ENCODE measurements around the gene KIAA1549. TPM values are rescaled to one million over a fixed set of nuclear protein-coding genes. Genes with fewer than 3 reads are reported as not detected.

Gene KIAA1549
- total and polyA plus RNA-seq, 10 of the 15 experiments (the other 5 are each of a cell fraction or from before 2014, with no cell fraction given): 0.02 to 0.82 (median 0.22) TPM

- TF ChIP-seq, protein P1, sequence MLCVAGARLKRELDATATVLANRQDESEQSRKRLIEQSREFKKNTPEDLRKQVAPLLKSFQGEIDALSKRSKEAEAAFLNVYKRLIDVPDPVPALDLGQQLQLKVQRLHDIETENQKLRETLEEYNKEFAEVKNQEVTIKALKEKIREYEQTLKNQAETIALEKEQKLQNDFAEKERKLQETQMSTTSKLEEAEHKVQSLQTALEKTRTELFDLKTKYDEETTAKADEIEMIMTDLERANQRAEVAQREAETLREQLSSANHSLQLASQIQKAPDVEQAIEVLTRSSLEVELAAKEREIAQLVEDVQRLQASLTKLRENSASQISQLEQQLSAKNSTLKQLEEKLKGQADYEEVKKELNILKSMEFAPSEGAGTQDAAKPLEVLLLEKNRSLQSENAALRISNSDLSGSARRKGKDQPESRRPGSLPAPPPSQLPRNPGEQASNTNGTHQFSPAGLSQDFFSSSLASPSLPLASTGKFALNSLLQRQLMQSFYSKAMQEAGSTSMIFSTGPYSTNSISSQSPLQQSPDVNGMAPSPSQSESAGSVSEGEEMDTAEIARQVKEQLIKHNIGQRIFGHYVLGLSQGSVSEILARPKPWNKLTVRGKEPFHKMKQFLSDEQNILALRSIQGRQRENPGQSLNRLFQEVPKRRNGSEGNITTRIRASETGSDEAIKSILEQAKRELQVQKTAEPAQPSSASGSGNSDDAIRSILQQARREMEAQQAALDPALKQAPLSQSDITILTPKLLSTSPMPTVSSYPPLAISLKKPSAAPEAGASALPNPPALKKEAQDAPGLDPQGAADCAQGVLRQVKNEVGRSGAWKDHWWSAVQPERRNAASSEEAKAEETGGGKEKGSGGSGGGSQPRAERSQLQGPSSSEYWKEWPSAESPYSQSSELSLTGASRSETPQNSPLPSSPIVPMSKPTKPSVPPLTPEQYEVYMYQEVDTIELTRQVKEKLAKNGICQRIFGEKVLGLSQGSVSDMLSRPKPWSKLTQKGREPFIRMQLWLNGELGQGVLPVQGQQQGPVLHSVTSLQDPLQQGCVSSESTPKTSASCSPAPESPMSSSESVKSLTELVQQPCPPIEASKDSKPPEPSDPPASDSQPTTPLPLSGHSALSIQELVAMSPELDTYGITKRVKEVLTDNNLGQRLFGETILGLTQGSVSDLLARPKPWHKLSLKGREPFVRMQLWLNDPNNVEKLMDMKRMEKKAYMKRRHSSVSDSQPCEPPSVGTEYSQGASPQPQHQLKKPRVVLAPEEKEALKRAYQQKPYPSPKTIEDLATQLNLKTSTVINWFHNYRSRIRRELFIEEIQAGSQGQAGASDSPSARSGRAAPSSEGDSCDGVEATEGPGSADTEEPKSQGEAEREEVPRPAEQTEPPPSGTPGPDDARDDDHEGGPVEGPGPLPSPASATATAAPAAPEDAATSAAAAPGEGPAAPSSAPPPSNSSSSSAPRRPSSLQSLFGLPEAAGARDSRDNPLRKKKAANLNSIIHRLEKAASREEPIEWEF (IDR thresholded peaks at IDR 0.05; ENCODE audit: insufficient replicate concordance, low read depth, low read length): no peak
- TF ChIP-seq MYC (IDR thresholded peaks at IDR 0.05; ENCODE audit: insufficient read depth, insufficient read length, insufficient replicate concordance, low read length, severe bottlenecking) (no peak), GABPA (IDR thresholded peaks at IDR 0.05; ENCODE audit: low read depth) (no peak), POLR2AphosphoS2 (IDR thresholded peaks at IDR 0.05; ENCODE audit: low read depth, low read length) (no peak), HDAC6 (IDR thresholded peaks at IDR 0.05; ENCODE audit: unreplicated experiment) (no peak), SMAD5 (IDR thresholded peaks at IDR 0.05; ENCODE audit: low read depth) (no peak), SREBF2 (IDR thresholded peaks at IDR 0.05; ENCODE audit: low read length) (no peak)
Measured at GRCh38 chr7:139022286-139022685, 41.1 kb upstream of the KIAA1549 start (continued).

DNA sequence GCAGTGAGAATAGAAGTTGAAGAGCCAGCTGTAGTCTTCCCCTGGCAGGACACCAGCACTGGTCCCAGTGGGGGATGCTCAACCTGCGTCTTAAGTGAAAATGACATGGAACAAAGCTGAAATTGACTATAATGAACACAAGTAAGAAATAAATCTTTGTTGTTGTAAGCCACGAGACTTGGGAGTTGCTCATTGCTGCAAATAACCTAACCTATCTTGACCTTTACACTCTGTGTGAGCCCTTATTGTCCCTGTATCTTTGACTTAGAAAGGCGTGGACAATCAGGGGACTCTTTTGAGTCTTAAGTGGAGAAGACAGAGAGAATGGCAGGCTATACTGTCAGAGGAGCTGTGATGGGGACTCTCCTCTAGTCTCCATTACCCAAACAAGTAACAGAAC lies 37.7 kb upstream of the KIAA1549 start:
- in situ Hi-C loops (cut with MboI) (no loop called here), intact Hi-C loops (cut with micrococcal nuclease; ENCODE audit: unreplicated experiment) (no loop called here)
- Histone ChIP-seq H3K27ac (ENCODE audit: control insufficient read depth, insufficient read depth) (no peak overlapping the region), H3K27me3 (replicated peaks in 1 of 2; ENCODE audit: control insufficient read depth in 2 of 2, insufficient read depth in 2 of 2, low read length in 1 of 2) (no peaks in the 10 kb centered on the region), H2AFZ (ENCODE audit: control insufficient read depth, low read depth, low read length) (no peak overlapping the region), H4K20me1 (ENCODE audit: control insufficient read depth, insufficient read depth) (no peaks in the 10 kb centered on the region), H3K4me3 (no peak overlapping the region), H3K4me1 (ENCODE audit: control insufficient read depth, insufficient read depth, low read length) (no peaks in the 10 kb centered on the region), H3K9ac (ENCODE audit: control insufficient read depth, insufficient read depth, low read length) (no peak overlapping the region), H3K9me3 (replicated peaks; ENCODE audit: control insufficient read depth, insufficient read depth, low read length) (no peaks in the 10 kb centered on the region), H3K79me2 (ENCODE audit: control insufficient read depth, insufficient read depth, low read length) (no peaks in the 10 kb centered on the region), H3K4me2 (ENCODE audit: control insufficient read depth, insufficient read depth) (no peak overlapping the region), H3K36me3 (ENCODE audit: control insufficient read depth in 2 of 2, insufficient read depth in 2 of 2, low read length in 1 of 2) (peaks cover 2 to 8% of the 10 kb centered on the region in 2 experiments; a peak in 3 of 4 replicates)
- WGBS (ENCODE audit: insufficient coverage, insufficient replicate concordance, low lambda C conversion rate, missing lambda C conversion rate): 83% methylated on average over 3 of the region's 3 CpGs
- CTCF ChIA-PET: interaction anchor here (0.6 to 5.1 kb wide), 6 partner anchors 8 to 132 kb away, joined by 3 to 57 read pairs (median 16); partner anchors contain the start of gene ZC3HAV1L
- TF ChIP-seq PAX5 (IDR thresholded peaks at IDR 0.05; ENCODE audit: borderline replicate concordance, low read depth, low read length) (no peak), ATF3 (IDR thresholded peaks at IDR 0.05; ENCODE audit: borderline replicate concordance, extremely low read depth, low read depth, low read length) (no peak), IKZF1 (conservative IDR thresholded peaks at IDR 0.05) (no peak), NR2F1 (conservative IDR thresholded peaks at IDR 0.05) (no peak), CHD2 (IDR thresholded peaks at IDR 0.05; ENCODE audit: borderline replicate concordance, low read depth, low read length) (no peak), TAF1 (IDR thresholded peaks at IDR 0.05; ENCODE audit: borderline replicate concordance, low read depth, low read length) (no peak), GATAD2B (conservative IDR thresholded peaks at IDR 0.05; ENCODE audit: low read depth) (no peak)
- SMC1A ChIA-PET (ENCODE audit: uncharacterized antibody, unreplicated experiment): interaction anchor here (1.0 to 2.8 kb wide), 2 partner anchors 56 to 132 kb away, joined by 3 to 10 read pairs; no protein-coding TSS in a partner anchor
- POLR2A ChIA-PET: interaction anchor here (1.3 kb wide), 1 partner anchor 76 kb away, joined by 7 read pairs; no protein-coding TSS in a partner anchor
- RAD21 ChIA-PET (ENCODE audit: unreplicated experiment): interaction anchor here (0.7 to 3.8 kb wide), 3 partner anchors 19 to 132 kb away, joined by 3 to 27 read pairs (median 12); no protein-coding TSS in a partner anchor
- no peak for ATAC-seq
- no TSS peak for BruUV-seq (replicated peaks)
- no peak for DNase-seq (ENCODE audit: low read depth, low spot score)
- no peak for FAIRE-seq
